RPMI7951 (cell line): ENCODE measurements around the gene RASSF5. TPM values are rescaled to one million over a fixed set of nuclear protein-coding genes. Genes with fewer than 3 reads are reported as not detected.

Experiments used
- DNase-seq: peaks from one replicate; pipeline ENCODE4 v3.0.0-alpha.2; 2012; ENCODE audit warnings: low read depth
- total RNA-seq: library from RNA; depleted of rRNA; stranded (reverse); fragments of >200 nt; shearing (Covaris generic); gene quantifications from 2 replicates; pipeline ENCODE4 v1.2.3, GENCODE V29; 2014; rRNA removed

Gene RASSF5
- total RNA-seq, 1 experiment from 2014 or later = 0.24 TPM

GRCh38 chr1:206633708-206634121, 126.4 kb downstream of the RASSF5 start:
- DNase-seq = peak; percentile 66

- peak; percentile 84 for DNase-seq
These were observed 127.2 kb downstream of the RASSF5 start for GRCh38 chr1:206634365-206635079.

GRCh38 chr1:206635080-206635977, 128.0 kb downstream of the RASSF5 start, which contains the start of gene DYRK3:
Gene DYRK3, plus strand, starts transcription at chr1:206635536. Its CDS starts 168 bp downstream, at chr1:206635704.
- peak; percentile 91 for DNase-seq

- no peak for DNase-seq
These were observed 128.6 kb downstream of the RASSF5 start for GRCh38 chr1:206635978-206636345.

- DNase-seq = no peak
These were observed 129.3 kb downstream of the RASSF5 start for GRCh38 chr1:206636671-206637070.

GRCh38 chr1:206637605-206638004, 130.3 kb downstream of the RASSF5 start:
- no peak for DNase-seq

Other genes starting within 250 kb of the RASSF5 start
- gene IKBKE, start 37.1 kb upstream of the RASSF5 start, total RNA-seq = 8.9 and 9.0 TPM in 2 replicates
- 30.5 and 38.1 TPM in 2 replicates for gene EIF2D, start 104.9 kb downstream of the RASSF5 start, total RNA-seq
- gene DYRK3, start 128.0 kb downstream of the RASSF5 start, total RNA-seq = 12.5 and 13.8 TPM in 2 replicates
- gene MAPKAPK2, start 177.4 kb downstream of the RASSF5 start, total RNA-seq = 20.7 and 28.6 TPM in 2 replicates